RWPE1 (cell line): ENCODE measurements around the gene AQP4.

Experiments
- CTCF ChIA-PET: fragments of 350-600 bp; sonication (Branson Sonifier 250); formaldehyde crosslinking; extraction: SDS; loops from one replicate; lab custom pipeline; 2021; lab: Yijun Ruan, JAX
- POLR2A ChIA-PET: fragments of 400-600 bp; formaldehyde crosslinking; extraction: SDS; loops from one replicate; lab custom pipeline; 2020; ENCODE audit warnings: antibody characterized with exemption; ENCODE audit not compliant: low non-redundant PET; lab: Yijun Ruan, JAX
- DNase-seq: peaks from one replicate; pipeline ENCODE4 v3.0.0; 2012; ENCODE audit warnings: low spot score
- H3K27ac ChIP-seq: fragments of 450-650 bp; 2 replicates; pipeline ENCODE4 v1.5.1; 2017
- TF ChIP-seq, protein P1 (sequence below): fragments of 450-650 bp; conservative IDR thresholded peaks from 2 replicates; pipeline ENCODE4 v1.5.1; 2017; ENCODE audit warnings: low read depth, mild to moderate bottlenecking

Gene AQP4

DNA sequence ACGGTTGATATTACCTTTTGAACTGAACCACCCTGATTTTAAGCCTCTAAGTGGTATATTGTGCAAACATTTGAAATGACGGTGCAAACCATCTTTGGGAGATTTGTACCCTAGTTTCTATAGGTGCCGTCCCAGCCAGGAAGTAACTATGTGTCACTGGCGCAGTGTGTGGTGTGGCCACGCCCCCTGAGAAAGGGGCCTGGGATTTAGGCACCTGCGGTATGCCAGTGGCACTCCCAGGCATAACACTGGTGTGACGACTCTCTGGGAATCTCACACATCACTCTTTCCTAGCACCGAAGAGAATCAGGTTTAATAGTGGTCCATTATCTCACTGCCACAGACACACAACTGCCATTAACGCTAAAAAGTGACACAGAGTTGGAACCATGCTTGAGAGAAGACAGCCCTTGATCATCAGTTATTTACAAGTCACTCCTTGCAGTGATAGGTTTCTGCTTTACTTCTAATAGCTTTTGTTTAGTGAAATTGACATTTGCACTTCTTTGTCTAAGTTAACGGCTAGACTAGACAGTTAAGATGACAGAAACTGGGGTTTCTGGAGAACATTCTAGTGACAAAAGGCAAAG lies 11.1 kb downstream of the AQP4 start:
- no peak for DNase-seq

DNA sequence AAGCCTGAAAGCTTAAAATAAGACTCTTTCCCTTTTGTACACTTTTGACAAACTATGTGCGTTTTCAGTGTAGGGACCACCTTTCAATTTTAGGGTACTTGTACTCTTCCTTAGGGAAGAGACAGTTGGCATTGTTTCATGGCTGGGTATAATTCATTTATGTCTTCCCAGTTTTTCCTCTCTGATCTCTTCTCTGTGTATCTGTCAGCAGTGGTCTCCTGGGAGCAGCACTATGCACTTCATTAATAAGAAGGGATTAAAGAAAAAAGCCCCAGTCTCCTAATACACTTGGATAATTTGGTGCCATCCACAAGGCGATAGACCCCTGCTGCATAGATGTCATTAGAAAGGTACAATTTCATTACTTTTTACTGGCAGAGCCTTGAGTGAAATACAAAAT lies 12.1 kb downstream of the AQP4 start:
- H3K27ac ChIP-seq, result no peak overlapping the region
- no peak for DNase-seq
- ChIA-PET CTCF (interaction anchor here (0.6 kb wide), 2 partner anchors 15 to 110 kb away, joined by 3 read pairs; no protein-coding TSS in a partner anchor), POLR2A (no interaction called here)
- TF ChIP-seq, protein P1, sequence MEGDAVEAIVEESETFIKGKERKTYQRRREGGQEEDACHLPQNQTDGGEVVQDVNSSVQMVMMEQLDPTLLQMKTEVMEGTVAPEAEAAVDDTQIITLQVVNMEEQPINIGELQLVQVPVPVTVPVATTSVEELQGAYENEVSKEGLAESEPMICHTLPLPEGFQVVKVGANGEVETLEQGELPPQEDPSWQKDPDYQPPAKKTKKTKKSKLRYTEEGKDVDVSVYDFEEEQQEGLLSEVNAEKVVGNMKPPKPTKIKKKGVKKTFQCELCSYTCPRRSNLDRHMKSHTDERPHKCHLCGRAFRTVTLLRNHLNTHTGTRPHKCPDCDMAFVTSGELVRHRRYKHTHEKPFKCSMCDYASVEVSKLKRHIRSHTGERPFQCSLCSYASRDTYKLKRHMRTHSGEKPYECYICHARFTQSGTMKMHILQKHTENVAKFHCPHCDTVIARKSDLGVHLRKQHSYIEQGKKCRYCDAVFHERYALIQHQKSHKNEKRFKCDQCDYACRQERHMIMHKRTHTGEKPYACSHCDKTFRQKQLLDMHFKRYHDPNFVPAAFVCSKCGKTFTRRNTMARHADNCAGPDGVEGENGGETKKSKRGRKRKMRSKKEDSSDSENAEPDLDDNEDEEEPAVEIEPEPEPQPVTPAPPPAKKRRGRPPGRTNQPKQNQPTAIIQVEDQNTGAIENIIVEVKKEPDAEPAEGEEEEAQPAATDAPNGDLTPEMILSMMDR, result no peak

More for the DNA sequence above, 11.1 kb downstream of the AQP4 start:
- TF ChIP-seq, protein P1, result no peak
- H3K27ac ChIP-seq, result no peak overlapping the region
- CTCF ChIA-PET, result no interaction called here
- POLR2A ChIA-PET, result no interaction called here

DNA sequence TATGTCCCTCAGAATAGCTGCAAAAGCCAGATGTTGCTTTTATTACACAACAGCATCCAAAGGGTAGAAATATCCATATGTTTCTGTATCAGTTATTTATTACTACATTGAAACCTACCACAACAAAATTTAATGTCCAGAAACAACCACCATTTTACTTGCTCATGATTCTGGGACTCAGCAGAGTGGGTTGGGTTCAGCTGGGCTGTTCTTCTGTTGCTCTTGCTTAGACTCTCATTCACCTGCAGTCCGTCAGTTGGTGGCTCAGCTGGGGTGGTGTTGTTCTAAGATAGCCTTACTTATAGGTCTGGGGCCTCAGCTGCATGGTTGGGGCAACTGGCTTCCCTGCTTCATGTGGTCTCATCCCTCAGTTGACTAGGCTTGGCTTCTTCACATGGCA lies 21.7 kb downstream of the AQP4 start:
- ChIA-PET POLR2A (no interaction called here), CTCF (no interaction called here)
- H3K27ac ChIP-seq, result no peak overlapping the region
- no peak for DNase-seq
- TF ChIP-seq, protein P1, result no peak

DNA sequence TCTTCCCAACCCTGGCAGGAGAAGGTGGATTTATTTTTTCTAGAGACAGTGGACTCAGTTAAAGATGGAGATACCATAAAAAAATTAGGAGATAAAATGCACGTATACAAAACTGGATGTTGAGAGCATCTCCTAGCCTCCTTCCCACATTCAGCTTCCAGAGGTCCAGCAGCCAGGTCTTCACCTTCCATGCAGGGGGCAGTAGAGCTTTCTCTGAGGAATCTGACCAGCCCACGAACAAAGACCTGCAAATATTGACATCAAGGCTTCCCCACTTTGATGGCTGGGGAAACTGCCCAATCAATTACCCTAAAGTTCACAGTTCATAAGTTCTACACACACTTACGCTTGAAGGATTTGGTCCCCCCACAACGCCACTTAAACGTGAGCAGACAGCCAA lies 24.5 kb downstream of the AQP4 start:
- DNase-seq, result no peak
- POLR2A ChIA-PET, result no interaction called here
- CTCF ChIA-PET, result no interaction called here
- TF ChIP-seq, protein P1, result no peak
- H3K27ac ChIP-seq, result no peak overlapping the region

DNA sequence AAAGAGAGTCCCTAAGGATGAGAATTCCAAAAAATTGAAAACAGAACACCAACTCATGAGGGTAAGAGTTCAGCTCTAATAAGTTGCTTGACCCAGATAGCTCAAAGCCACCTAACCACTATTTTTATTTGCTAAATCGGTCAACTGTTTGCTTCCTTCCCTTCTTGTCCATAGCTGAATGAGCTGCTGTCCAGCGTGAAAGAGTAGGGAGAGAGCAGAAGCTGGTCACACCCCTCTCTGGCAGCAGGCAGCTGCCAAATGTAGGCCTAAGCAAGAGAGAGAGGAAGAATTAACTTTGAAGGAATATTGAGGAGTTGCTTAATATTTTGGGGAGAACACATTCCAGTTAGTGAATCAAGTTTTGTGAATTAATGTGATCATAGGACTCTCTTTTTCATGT lies 25.9 kb downstream of the AQP4 start:
- no peak overlapping the region for H3K27ac ChIP-seq
- TF ChIP-seq, protein P1, result no peak
- ChIA-PET POLR2A (no interaction called here), CTCF (no interaction called here)
- DNase-seq, result no peak

DNA sequence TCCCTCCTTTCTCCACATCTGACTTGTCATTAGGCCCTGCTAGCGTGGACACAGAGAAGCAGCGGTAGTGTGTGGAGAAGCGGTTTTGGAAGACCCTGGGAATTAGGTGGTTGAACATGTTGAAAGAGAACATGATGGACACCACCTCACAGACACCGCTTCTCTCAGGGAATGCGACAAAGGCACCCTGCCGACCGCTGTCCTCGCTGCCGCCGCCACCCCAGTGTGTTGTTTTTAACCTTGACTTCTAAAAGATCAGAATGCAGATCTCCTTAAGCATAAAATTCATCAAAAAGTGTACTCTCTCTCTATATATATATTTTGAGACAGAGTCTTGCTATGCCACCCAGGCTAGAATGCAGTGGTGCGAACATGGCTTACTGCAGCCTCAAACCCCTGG lies 33.2 kb downstream of the AQP4 start:
- POLR2A ChIA-PET, result no interaction called here

More for the DNA sequence above, 33.2 kb downstream of the AQP4 start:
- TF ChIP-seq, protein P1, result no peak
- DNase-seq, result no peak
- CTCF ChIA-PET, result no interaction called here
- no peak overlapping the region for H3K27ac ChIP-seq
